SW480 (cell line): ENCODE measurements around the gene DISP3.

Experiments
- DNase-seq: peaks from one replicate; pipeline ENCODE4 v3.0.0-alpha.2; 2016; ENCODE audit warnings: low spot score

Gene DISP3

DNA sequence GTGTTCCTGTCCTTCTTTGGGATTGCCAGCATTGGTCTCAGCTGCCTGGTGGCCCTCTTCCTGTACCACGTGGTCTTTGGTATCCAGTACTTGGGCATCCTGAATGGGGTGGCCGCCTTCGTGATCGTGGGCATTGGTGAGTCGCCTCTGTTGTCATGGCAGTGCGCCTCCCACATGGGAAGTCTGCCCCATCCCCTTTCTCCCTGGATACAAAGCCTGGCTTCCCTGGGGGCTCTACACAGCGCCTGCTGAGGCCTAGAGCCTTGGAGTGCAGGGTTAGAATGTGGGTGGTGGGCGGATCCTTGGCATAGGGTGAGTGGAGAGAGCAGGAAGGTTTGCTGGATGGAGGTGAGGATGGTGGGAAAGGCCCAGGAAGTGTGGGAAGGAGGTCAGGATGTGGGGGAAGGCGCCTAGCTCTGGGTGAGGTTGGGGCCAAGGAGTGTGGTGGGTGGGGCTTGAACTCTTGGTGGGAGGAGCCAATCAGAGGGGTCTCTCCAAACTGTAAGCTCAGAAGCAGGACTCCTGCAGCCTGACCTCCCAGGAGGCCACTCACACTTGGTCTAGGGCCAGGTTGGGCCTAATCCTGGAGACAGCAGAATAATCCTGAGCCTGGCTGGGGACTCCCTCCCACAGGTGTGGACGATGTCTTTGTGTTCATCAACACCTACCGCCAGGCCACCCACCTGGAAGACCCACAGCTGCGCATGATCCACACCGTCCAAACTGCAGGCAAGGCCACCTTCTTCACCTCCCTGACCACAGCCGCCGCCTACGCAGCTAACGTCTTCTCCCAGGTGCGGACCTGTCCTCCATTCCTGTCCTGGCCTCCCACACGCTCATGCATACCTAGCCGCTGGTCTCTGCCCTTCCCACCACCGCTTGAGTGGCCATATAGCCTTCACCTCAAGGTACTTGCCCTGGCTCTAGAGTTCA, 36.7 kb downstream of the DISP3 start:
- DNase-seq: no peak

DNA sequence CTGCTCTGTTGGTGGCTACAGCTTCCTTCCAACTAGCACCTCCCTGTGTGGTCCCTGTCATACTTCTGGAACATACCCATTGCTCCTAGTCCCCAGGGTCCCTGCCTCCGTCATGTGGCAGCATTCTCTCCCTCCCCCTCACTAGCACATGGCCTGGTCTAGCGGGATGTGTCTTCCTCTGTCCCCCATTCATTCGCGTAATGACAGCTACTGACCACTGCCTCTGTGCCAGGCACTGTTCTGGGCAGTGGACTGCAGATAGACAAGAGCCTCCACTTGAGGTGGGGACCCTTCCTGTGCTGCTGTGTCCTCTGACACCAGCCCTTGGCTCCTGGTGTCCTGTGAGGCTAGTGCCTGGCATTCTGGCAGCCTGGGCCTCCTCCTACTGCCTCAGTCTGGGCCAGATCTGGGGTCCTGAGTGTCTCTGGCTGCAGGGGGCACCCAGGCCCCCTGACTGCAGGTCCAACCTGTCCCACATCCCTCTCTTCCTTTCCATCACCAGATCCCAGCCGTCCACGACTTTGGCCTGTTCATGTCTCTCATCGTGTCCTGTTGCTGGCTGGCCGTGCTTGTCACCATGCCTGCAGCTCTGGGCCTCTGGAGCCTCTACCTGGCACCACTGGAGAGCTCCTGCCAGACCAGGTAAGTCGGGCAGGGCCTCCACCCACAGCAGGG, 38.1 kb downstream of the DISP3 start:
- no peak for DNase-seq

DNA sequence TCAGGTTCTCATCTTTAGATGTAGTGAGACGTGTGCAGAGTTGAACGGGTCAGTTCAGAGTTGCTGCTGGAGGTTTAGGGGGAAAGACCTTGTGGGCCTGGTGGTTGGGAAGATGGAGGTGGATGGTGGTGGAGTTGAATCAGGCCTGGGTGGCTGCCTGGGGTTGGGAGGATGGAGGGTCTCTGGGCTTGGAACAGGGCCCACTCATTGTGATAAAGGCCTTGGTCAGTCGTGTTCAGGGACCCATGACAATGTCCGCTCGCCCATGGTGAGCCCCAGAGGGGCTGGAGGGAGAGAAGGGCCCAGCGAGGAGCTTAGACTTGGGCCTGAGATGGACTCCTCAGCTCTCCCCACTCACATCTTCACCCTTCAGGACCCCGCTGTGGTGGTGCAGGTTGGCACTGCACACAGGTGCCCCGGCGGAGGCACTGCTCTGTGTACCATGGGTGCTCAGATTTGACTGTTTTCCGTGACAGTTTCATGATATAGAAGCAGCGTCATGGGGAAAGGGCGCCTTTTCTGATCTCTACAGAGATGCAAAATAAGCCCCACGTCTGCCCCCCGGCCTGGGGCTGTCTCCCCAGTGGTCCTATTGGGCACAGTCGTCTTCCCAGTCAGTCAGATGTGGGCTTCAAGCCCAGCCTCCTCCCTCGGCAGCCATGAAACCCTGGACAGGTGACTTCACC, 39.2 kb downstream of the DISP3 start:
- no peak for DNase-seq

GRCh38 chr1:11518791-11519628, 40.1 kb downstream of the DISP3 start:
- DNase-seq: no peak

DNA sequence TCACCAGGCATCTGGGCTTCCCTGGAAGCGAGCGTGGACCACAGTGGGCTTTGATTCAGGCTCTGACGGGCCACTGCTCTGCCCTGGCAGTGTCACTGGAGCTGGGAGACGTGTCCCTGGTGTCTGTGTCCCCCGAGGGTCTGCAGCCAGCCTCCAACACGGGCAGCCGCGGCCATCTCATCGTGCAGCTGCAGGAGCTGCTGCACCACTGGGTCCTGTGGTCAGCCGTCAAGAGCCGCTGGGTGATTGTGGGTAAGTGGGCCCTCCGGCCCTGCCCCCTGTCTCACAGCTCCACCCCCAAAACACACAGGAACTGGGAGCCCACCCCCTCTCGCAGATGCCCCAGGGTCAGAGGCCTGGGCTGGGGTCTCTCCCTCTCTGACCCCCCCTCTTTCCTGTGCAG, 40.7 kb downstream of the DISP3 start:
- DNase-seq: no peak

- no peak for DNase-seq
These were observed 41.7 kb downstream of the DISP3 start for GRCh38 chr1:11520531-11521233.

- DNase-seq: no peak
These were observed 42.8 kb downstream of the DISP3 start for GRCh38 chr1:11521582-11522399.

DNA sequence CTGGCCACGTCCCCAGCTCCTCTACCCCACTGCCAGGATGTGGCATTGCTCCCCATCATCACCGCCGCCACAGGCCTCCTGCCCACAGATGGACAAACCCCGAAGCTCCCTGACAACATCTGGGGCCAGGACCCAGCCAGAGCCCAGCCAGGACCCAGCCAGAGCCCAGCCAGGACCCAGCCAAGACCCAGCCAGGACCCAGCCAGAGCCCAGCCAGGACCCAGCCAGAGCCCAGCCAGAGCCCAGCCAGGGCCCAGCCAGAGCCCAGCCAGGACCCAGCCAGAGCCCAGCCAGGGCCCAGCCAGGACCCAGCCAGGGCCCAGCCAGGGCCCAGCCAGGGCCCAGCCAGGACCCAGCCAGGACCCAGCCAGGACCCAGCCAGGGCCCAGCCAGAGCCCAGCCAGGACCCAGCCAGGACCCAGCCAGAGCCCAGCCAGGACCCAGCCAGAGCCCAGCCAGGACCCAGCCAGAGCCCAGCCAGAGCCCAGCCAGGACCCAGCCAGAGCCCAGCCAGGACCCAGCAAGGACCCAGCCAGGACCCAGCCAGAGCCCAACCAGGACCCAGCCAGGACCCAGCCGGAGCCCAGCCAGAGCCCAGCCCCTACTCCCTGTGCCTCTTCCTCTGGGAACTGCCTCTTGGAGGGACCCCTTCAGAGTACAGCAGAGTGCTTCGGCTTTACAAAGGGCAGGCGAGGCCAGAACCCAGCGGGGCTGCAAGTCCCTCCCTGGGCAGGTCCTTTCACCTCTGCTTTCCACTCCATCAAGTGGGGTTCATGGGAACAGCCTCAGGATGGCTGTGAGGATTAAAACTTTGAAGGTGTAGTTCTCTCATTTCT, 43.7 kb downstream of the DISP3 start:
- no peak for DNase-seq

GRCh38 chr1:11523261-11523660, 44.3 kb downstream of the DISP3 start:
- no peak for DNase-seq

GRCh38 chr1:11523746-11524464, 45.0 kb downstream of the DISP3 start:
- DNase-seq: no peak

GRCh38 chr1:11524465-11525150, 45.7 kb downstream of the DISP3 start:
- DNase-seq: no peak

DNA sequence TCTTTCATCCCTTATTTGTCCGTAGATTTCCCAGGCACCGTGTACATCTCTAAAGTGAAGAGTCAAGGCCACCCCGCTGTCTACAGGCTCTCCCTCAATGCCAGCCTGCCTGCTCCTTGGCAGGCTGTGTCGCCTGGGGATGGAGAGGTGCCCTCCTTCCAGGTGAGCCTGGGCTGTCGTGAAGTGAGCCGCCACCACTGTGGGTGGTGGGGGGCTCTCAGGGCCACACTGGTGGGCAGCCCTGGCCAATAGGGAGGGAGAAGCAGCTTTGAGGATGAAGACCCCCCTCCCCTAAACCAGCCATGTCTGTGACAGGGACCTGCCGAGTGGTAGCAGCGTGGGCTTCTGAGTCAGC, 46.2 kb downstream of the DISP3 start:
- no peak for DNase-seq

GRCh38 chr1:11525516-11525915, 46.6 kb downstream of the DISP3 start:
- no peak for DNase-seq

GRCh38 chr1:11526071-11526895, 47.3 kb downstream of the DISP3 start:
- no peak for DNase-seq

GRCh38 chr1:11527541-11528452, 48.8 kb downstream of the DISP3 start:
- DNase-seq: no peak

- DNase-seq: no peak
These were observed 49.8 kb downstream of the DISP3 start for GRCh38 chr1:11528611-11529261.
